Effector CD8-positive, alpha-beta T cell (primary cell): ENCODE results near the gene OR10T2.
"Not testable (repeated sequence)": the region's sequence is repeated elsewhere in the genome, so short reads cannot be mapped to it uniquely, and the experiment has no call there.

ENCODE experiments used
- DNase-seq: peaks from one replicate; lab custom pipeline; 2025; lab: John Stamatoyannopoulos, UW
- total RNA-seq, 4 experiments: gene quantifications; one replicate each; lab custom pipeline; 2026; lab: John Stamatoyannopoulos, UW

Gene OR10T2
- 0 reads per million in 4 experiments for total RNA-seq

GRCh38 chr1:158398818-158399514, at the start of gene OR10T2:
OR10T2 (minus strand) TSS chr1:158399466; CDS start chr1:158399466, 0 bp downstream.
- no peak for DNase-seq

- no peak for DNase-seq
Measured at GRCh38 chr1:158445376-158445775, 46.1 kb upstream of the OR10T2 start.

- DNase-seq = no peak
Measured at GRCh38 chr1:158434741-158435140, 35.5 kb upstream of the OR10T2 start.

- not testable (repeated sequence) for DNase-seq
Measured at GRCh38 chr1:158430163-158430562, 30.9 kb upstream of the OR10T2 start.

- no peak for DNase-seq
Measured at GRCh38 chr1:158426137-158426536, 26.9 kb upstream of the OR10T2 start, which contains the start of gene OR10K2. OR10K2 (minus strand) TSS chr1:158426237; CDS start chr1:158420866, 5,371 bp downstream.

- DNase-seq = no peak
Measured at GRCh38 chr1:158425027-158425426, 25.8 kb upstream of the OR10T2 start.

- DNase-seq = no peak
Measured at GRCh38 chr1:158422212-158422611, 22.9 kb upstream of the OR10T2 start.

GRCh38 chr1:158417586-158417985, 18.3 kb upstream of the OR10T2 start:
- no peak for DNase-seq

- DNase-seq = no peak
Measured at GRCh38 chr1:158414651-158415345, 15.5 kb upstream of the OR10T2 start.

GRCh38 chr1:158407092-158407491, 7.8 kb upstream of the OR10T2 start:
- DNase-seq = no peak

GRCh38 chr1:158400871-158401270, 1.6 kb upstream of the OR10T2 start:
- no peak for DNase-seq

- no peak for DNase-seq
Measured at GRCh38 chr1:158396646-158397045, 2.6 kb downstream of the OR10T2 start.

GRCh38 chr1:158393476-158393875, 5.8 kb downstream of the OR10T2 start:
- DNase-seq = no peak

GRCh38 chr1:158391099-158391498, 8.2 kb downstream of the OR10T2 start:
- DNase-seq = no peak

- DNase-seq = no peak
Measured at GRCh38 chr1:158390331-158390730, 8.9 kb downstream of the OR10T2 start.

GRCh38 chr1:158374860-158375259, 24.4 kb downstream of the OR10T2 start:
- no peak for DNase-seq

GRCh38 chr1:158374101-158374500, 25.2 kb downstream of the OR10T2 start:
- not testable (repeated sequence) for DNase-seq

- DNase-seq = no peak
Measured at GRCh38 chr1:158371188-158371953, 27.9 kb downstream of the OR10T2 start.

GRCh38 chr1:158366783-158367182, 32.5 kb downstream of the OR10T2 start:
- DNase-seq = no peak

- no peak for DNase-seq
Measured at GRCh38 chr1:158362941-158363340, 36.3 kb downstream of the OR10T2 start.

GRCh38 chr1:158362482-158362881, 36.8 kb downstream of the OR10T2 start:
- DNase-seq = no peak

- DNase-seq = no peak
Measured at GRCh38 chr1:158357441-158357840, 41.8 kb downstream of the OR10T2 start.
